ENCODE data around the gene EMILIN2. TPM values are rescaled to one million over a fixed set of nuclear protein-coding genes. Genes with fewer than 3 reads are reported as not detected.

The EMILIN2 gene
- total RNA-seq, 1 experiment from 2014 or later, result 20.0 TPM

DNA sequence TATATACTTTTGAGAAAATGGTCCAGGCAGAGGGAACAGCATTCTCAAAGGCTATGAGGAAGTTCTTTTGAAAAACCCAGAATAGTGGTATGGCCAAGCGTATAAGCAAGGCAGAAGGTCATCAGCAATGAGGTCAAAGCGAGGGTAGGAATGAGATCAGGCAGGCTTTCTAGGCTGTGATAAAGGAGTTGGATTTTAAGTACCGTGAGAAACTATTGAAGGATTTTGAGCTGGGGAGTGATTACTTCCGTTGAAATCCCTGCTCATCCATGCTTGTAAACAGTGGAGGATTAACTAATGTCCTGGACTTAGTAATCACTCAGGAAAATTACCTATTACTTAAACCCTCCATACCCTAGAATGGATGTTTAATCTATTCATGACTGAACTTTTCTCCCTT, 50.2 kb downstream of the EMILIN2 start:
- no peaks in the 10 kb centered on the region for H3K27me3 ChIP-seq (ENCODE audit: insufficient read depth, low read length)
- no peak overlapping the region for H3K14ac ChIP-seq (ENCODE audit: insufficient read depth, low read length)
- H4K91ac ChIP-seq (ENCODE audit: insufficient read length, low read depth, low read length), result no peak overlapping the region
- no peak overlapping the region for H3K27ac ChIP-seq (ENCODE audit: insufficient read length, low read depth, low read length)
- no peak overlapping the region for H4K5ac ChIP-seq (ENCODE audit: insufficient read length, low read depth, low read length)
- Mint-ChIP-seq H3K27me3 (ENCODE audit: low read depth) (peaks cover 3% of the 10 kb centered on the region), H3K27ac (peak overlapping the region in 1 of 3 experiments; percentile 4; a peak in 1 of 7 replicates), H3K36me3 (ENCODE audit: insufficient read depth in 1 of 3, low read depth in 3 of 3) (peaks cover 4 to 12% (median 4%) of the 10 kb centered on the region in 3 experiments; a peak in 4 of 7 replicates), H3K4me1 (peaks cover 28 to 41% of the 10 kb centered on the region in 2 experiments), H3K4me3 (no peak overlapping the region), H3K9me3 (peaks cover 3 to 9% of the 10 kb centered on the region in 2 experiments; a peak in 3 of 5 replicates)
- TF ChIP-seq, protein P1, sequence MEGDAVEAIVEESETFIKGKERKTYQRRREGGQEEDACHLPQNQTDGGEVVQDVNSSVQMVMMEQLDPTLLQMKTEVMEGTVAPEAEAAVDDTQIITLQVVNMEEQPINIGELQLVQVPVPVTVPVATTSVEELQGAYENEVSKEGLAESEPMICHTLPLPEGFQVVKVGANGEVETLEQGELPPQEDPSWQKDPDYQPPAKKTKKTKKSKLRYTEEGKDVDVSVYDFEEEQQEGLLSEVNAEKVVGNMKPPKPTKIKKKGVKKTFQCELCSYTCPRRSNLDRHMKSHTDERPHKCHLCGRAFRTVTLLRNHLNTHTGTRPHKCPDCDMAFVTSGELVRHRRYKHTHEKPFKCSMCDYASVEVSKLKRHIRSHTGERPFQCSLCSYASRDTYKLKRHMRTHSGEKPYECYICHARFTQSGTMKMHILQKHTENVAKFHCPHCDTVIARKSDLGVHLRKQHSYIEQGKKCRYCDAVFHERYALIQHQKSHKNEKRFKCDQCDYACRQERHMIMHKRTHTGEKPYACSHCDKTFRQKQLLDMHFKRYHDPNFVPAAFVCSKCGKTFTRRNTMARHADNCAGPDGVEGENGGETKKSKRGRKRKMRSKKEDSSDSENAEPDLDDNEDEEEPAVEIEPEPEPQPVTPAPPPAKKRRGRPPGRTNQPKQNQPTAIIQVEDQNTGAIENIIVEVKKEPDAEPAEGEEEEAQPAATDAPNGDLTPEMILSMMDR (conservative IDR thresholded peaks at IDR 0.05), result no peak
- no peak overlapping the region for H3K56ac ChIP-seq (ENCODE audit: insufficient read length, low read depth, low read length)
- no peaks in the 10 kb centered on the region for H3K9me3 ChIP-seq (ENCODE audit: control insufficient read depth, low read depth, low read length)
- no peak overlapping the region for H2BK12ac ChIP-seq (ENCODE audit: insufficient read length, low read depth, low read length)
- no peak overlapping the region for H2AK5ac ChIP-seq (ENCODE audit: insufficient read length, low read length)
- H3K9ac ChIP-seq (ENCODE audit: extremely low read depth, insufficient read length, low read length), result no peak overlapping the region
- no peaks in the 10 kb centered on the region for H3K79me1 ChIP-seq (ENCODE audit: insufficient read depth, low read depth, low read length, poor library complexity, severe bottlenecking)
- H4K20me1 ChIP-seq (ENCODE audit: control insufficient read depth, insufficient read depth, insufficient read length), result no peaks in the 10 kb centered on the region
- no peaks in the 10 kb centered on the region for H3K4me1 ChIP-seq (ENCODE audit: insufficient read depth, low read length)
- H4K8ac ChIP-seq (replicated peaks; ENCODE audit: insufficient read length, low read depth, low read length), result no peak overlapping the region
- H2BK5ac ChIP-seq (ENCODE audit: insufficient read length, low read length), result no peak overlapping the region
- DNase-seq, result no peak
- H3K23me2 ChIP-seq (ENCODE audit: insufficient read length, low read depth, low read length, poor library complexity, severe bottlenecking), result no peaks in the 10 kb centered on the region
- H3K4ac ChIP-seq (ENCODE audit: low read depth, low read length), result no peak overlapping the region
- no peak overlapping the region for H2BK120ac ChIP-seq (ENCODE audit: low read depth, low read length, poor library complexity, severe bottlenecking)
- H2AFZ ChIP-seq (ENCODE audit: low read length), result no peak overlapping the region
- no peak overlapping the region for H3K23ac ChIP-seq (ENCODE audit: insufficient read length, low read depth, low read length)
- WGBS (ENCODE audit: extremely low coverage, insufficient read length, low lambda C conversion rate), result no CpG with 5 or more reads among the region's 4 CpGs
- H3K18ac ChIP-seq (ENCODE audit: insufficient read length, low read depth, low read length), result no peak overlapping the region
- no peak overlapping the region for H2BK20ac ChIP-seq (ENCODE audit: low read depth, low read length, poor library complexity, severe bottlenecking)
- no peaks in the 10 kb centered on the region for H3K79me2 ChIP-seq (ENCODE audit: insufficient read depth, low read length)
- H3K4me2 ChIP-seq (ENCODE audit: insufficient read depth, insufficient read length, low read length), result no peak overlapping the region
- H3T11ph ChIP-seq (ENCODE audit: low read length), result no peak overlapping the region
- H2BK15ac ChIP-seq (ENCODE audit: low read depth, low read length), result no peak overlapping the region
